HCT116 (cell line): ENCODE data around the gene NSG1. TPM values are rescaled to one million over a fixed set of nuclear protein-coding genes. Genes with fewer than 3 reads are reported as not detected.

Source experiments
- ATAC-seq: fragments of 200-7000 bp; cut with Tn5 transposase; 2 replicates; pipeline ENCODE4 v1.9.1; 2020; ENCODE audit warnings: mild to moderate bottlenecking, moderate library complexity
- Bru-seq: library from RNA; stranded (reverse); fragments of 400-500 nt; gene quantifications from one replicate; lab custom pipeline; 2021; lab: Mats Ljungman, UMichigan
- BruChase-seq, 2 experiments: library from RNA; stranded (reverse); fragments of 400-500 nt; gene quantifications; one replicate each; lab custom pipeline; 2021; lab: Mats Ljungman, UMichigan
- BruUV-seq: library from RNA; stranded (reverse); fragments of 400-500 nt; replicated peaks from 2 replicates; lab custom pipeline; 2021; lab: Mats Ljungman, UMichigan
- CTCF ChIA-PET: fragments of 300-600 bp; sonication (Branson Sonifier 250); formaldehyde crosslinking; loops from one replicate; lab custom pipeline; 2021; ENCODE audit warnings: antibody characterized with exemption; lab: Charles Lee
- POLR2A ChIA-PET: fragments of 300-600, 350-600 bp; sonication (Branson Sonifier 250); formaldehyde crosslinking; loops from one replicate; lab custom pipeline; 2021; ENCODE audit warnings: antibody characterized with exemption; lab: Charles Lee
- RAD21 ChIA-PET, 2 experiments: fragments of 300-600 bp; sonication (Branson Sonifier 250); formaldehyde crosslinking; loops; one replicate each; lab custom pipeline; 2023; ENCODE audit warnings: low total read pairs in 2 of 2; ENCODE audit not compliant: uncharacterized antibody in 2 of 2, unreplicated experiment in 2 of 2, low non-redundant PET in 1 of 2; lab: Charles Lee
- DNase-seq: peaks from one replicate; pipeline ENCODE4 v3.0.0-alpha.2; 2010; ENCODE audit warnings: low read depth, low spot score
- H2AFZ ChIP-seq: fragments of 200-600 bp; shearing (Covaris generic), sonication (generic); 2 replicates; pipeline ENCODE4 v1.6.1; 2017; ENCODE audit warnings: low read depth, mixed run types, mixed read lengths, antibody characterized with exemption, low read length; ENCODE audit not compliant: poor library complexity, severe bottlenecking
- H3K27ac ChIP-seq: 2 replicates; pipeline ENCODE4 v1.5.1; 2012; ENCODE audit warnings: low read depth, low read length
- H3K27me3 ChIP-seq: fragments of 200-600 bp; sonication (generic); 2 replicates; pipeline ENCODE4 v1.6.1; 2016; ENCODE audit warnings: mixed run types, low read length, mixed read lengths; ENCODE audit not compliant: insufficient read depth
- H3K36me3 ChIP-seq, 2 experiments: fragments of 200-500 bp in 1 of 2; fragments of 200-600 bp in 1 of 2; sonication (Bioruptor generic) in 1 of 2; sonication (generic) in 1 of 2; 2 replicates each; pipeline versions ENCODE4 v1.5.1 to v1.6.1; 2014 to 2016; ENCODE audit warnings: low read length in 2 of 2, inconsistent platforms in 1 of 2, mixed read lengths in 1 of 2, mixed run types in 1 of 2; ENCODE audit not compliant: insufficient read depth in 2 of 2, control insufficient read depth in 1 of 2
- H3K4me1 ChIP-seq, 2 experiments: fragments of 200-600 bp in 1 of 2; sonication (generic) in 1 of 2; 2 replicates each; pipeline versions ENCODE4 v1.5.1 to v1.6.1; 2012 to 2017; ENCODE audit warnings: low read length in 2 of 2, inconsistent platforms in 1 of 2, mild to moderate bottlenecking in 1 of 2, mixed read lengths in 1 of 2, mixed run types in 1 of 2, moderate library complexity in 1 of 2; ENCODE audit not compliant: insufficient read depth in 2 of 2, control insufficient read depth in 1 of 2
- H3K4me2 ChIP-seq: fragments of 200-600 bp; sonication (generic); 2 replicates; pipeline ENCODE4 v1.6.1; 2017; ENCODE audit warnings: mixed run types, low read length, mixed read lengths
- H3K4me3 ChIP-seq, 2 experiments: fragments of 200-600 bp in 1 of 2; sonication (generic) in 1 of 2; replicated peaks in 1 of 2; 2 replicates each; pipeline ENCODE4 v1.5.1; 2011 to 2016; ENCODE audit warnings: low read length in 2 of 2, control low read depth in 1 of 2, low read depth in 1 of 2, mild to moderate bottlenecking in 1 of 2, mixed read lengths in 1 of 2, mixed run types in 1 of 2
- H3K79me2 ChIP-seq: fragments of 200-600 bp; sonication (generic); 2 replicates; pipeline ENCODE4 v1.6.1; 2017; ENCODE audit warnings: mild to moderate bottlenecking, mixed run types, low read length, moderate library complexity, mixed read lengths; ENCODE audit not compliant: insufficient read depth
- H3K9ac ChIP-seq: fragments of 200-600 bp; sonication (generic); 2 replicates; pipeline ENCODE4 v1.6.1; 2016; ENCODE audit warnings: low read length, mixed read lengths
- H3K9me2 ChIP-seq: fragments of 200-600 bp; sonication (generic), shearing (Covaris generic); 2 replicates; pipeline ENCODE4 v1.6.1; 2017; ENCODE audit warnings: mixed run types, mild to moderate bottlenecking, moderate library complexity; ENCODE audit not compliant: insufficient read depth
- H3K9me3 ChIP-seq, 2 experiments: fragments of 200-500 bp in 1 of 2; fragments of 200-600 bp in 1 of 2; sonication (Bioruptor generic) in 1 of 2; sonication (generic) in 1 of 2; 2 replicates each; pipeline ENCODE4 v1.6.1; 2014 to 2017; ENCODE audit warnings: low read length in 2 of 2, mixed read lengths in 2 of 2, inconsistent platforms in 1 of 2, low read depth in 1 of 2, mild to moderate bottlenecking in 1 of 2, mixed run types in 1 of 2, moderate library complexity in 1 of 2; ENCODE audit not compliant: control insufficient read depth in 1 of 2, insufficient read depth in 1 of 2
- H4K20me1 ChIP-seq: fragments of 200-600 bp; sonication (generic), shearing (Covaris generic); 2 replicates; pipeline ENCODE4 v1.6.1; 2017; ENCODE audit warnings: mixed run types, mild to moderate bottlenecking, moderate library complexity; ENCODE audit not compliant: insufficient read depth
- ELF1 ChIP-seq: IDR thresholded peaks from 2 replicates; pipeline ENCODE4 v1.6.1; 2012; ENCODE audit warnings: low read depth, borderline replicate concordance
- EZH2 ChIP-seq: fragments of 200-600 bp; sonication (generic); IDR thresholded peaks from 2 replicates; pipeline ENCODE4 v1.6.1; 2017; ENCODE audit warnings: antibody characterized with exemption, mixed run types
- EZH2phosphoT487 ChIP-seq: fragments of 200-600 bp; IDR thresholded peaks from 2 replicates; pipeline ENCODE4 v1.6.1; 2018; ENCODE audit warnings: antibody characterized with exemption, borderline replicate concordance
- FOSL1 ChIP-seq: IDR thresholded peaks from 2 replicates; pipeline ENCODE4 v1.6.1; 2012; ENCODE audit warnings: low read depth
- MAX ChIP-seq: IDR thresholded peaks from 2 replicates; pipeline ENCODE4 v1.6.1; 2012
- POLR2AphosphoS5 ChIP-seq: IDR thresholded peaks from 2 replicates; pipeline ENCODE4 v1.6.1; 2011; ENCODE audit warnings: mild to moderate bottlenecking, low read depth, low read length, moderate library complexity
- SP1 ChIP-seq: IDR thresholded peaks from 2 replicates; pipeline ENCODE4 v1.6.1; 2012; ENCODE audit warnings: low read depth
- TCF7L2 ChIP-seq: IDR thresholded peaks from 2 replicates; pipeline ENCODE4 v1.7.0; 2011; ENCODE audit warnings: borderline replicate concordance, inconsistent platforms; ENCODE audit not compliant: insufficient read depth, insufficient read length; ENCODE audit errors: extremely low read depth
- ZBTB33 ChIP-seq: IDR thresholded peaks from 2 replicates; pipeline ENCODE4 v1.6.1; 2011; ENCODE audit warnings: mild to moderate bottlenecking, low read length, moderate library complexity; ENCODE audit not compliant: insufficient replicate concordance; ENCODE audit errors: extremely low read depth
- ZNF274 ChIP-seq: fragments of 200-500 bp; sonication (Bioruptor generic); IDR thresholded peaks from 2 replicates; pipeline ENCODE4 v1.6.1; 2014; ENCODE audit warnings: mild to moderate bottlenecking, low read depth, low read length, inconsistent platforms
- intact Hi-C: fragments of 100-400 bp; cut with micrococcal nuclease; formaldehyde crosslinking; loops from 2 replicates; pipeline ENCODE4 v1.10.0; 2022
- long read RNA-seq: library from polyadenylated mRNA; unstranded; transcript quantifications from one replicate; pipeline ENCODE4 v2.0.0, GENCODE V29; 2021; ENCODE audit not compliant: unreplicated experiment
- polyA plus RNA-seq: library from polyadenylated mRNA; unstranded; fragments of >200 nt; gene quantifications from 2 replicates; pipeline ENCODE4 v1.2.1, GENCODE V29; 2012; ENCODE audit warnings: missing spikeins
- total RNA-seq: library from RNA; stranded (reverse); gene quantifications from one replicate; pipeline ENCODE4 v1.2.1, GENCODE V29; 2021; ENCODE audit not compliant: unreplicated experiment
- TF ChIP-seq, protein P1 (sequence below): IDR thresholded peaks from 2 replicates; pipeline ENCODE4 v1.6.1; 2012
- TF ChIP-seq, protein P2 (sequence below), 3 experiments: fragments of 200-600 bp in 1 of 3; sonication (generic) in 1 of 3; IDR thresholded peaks in 2 of 3; conservative IDR thresholded peaks in 1 of 3; 2 replicates each; pipeline ENCODE4 v1.5.1; 2012 to 2017; ENCODE audit warnings: low read depth in 2 of 3, low read length in 2 of 3, antibody characterized with exemption in 1 of 3, borderline replicate concordance in 1 of 3, control low read depth in 1 of 3, mild to moderate bottlenecking in 1 of 3, mixed read lengths in 1 of 3, mixed run types in 1 of 3, moderate library complexity in 1 of 3; ENCODE audit not compliant: insufficient read depth in 1 of 3

The NSG1 gene
- total RNA-seq (0.12 TPM), Bru-seq, nascent RNA (percentile 4 among the genes with signal in this experiment), BruChase-seq, experiment 1, labeled RNA remaining after a 6-hour chase (percentile 4 among the genes with signal in this experiment), BruChase-seq, experiment 2, labeled RNA remaining after a 2-hour chase (percentile 1 among the genes with signal in this experiment)
- 0.01 and 0.05 TPM in 2 replicates for polyA plus RNA-seq
- long read RNA-seq, partial matches to known transcripts, result 0 of 1 reads
- long read RNA-seq, other reads (novel, unspliced or antisense), result 1 of 1 reads

DNA sequence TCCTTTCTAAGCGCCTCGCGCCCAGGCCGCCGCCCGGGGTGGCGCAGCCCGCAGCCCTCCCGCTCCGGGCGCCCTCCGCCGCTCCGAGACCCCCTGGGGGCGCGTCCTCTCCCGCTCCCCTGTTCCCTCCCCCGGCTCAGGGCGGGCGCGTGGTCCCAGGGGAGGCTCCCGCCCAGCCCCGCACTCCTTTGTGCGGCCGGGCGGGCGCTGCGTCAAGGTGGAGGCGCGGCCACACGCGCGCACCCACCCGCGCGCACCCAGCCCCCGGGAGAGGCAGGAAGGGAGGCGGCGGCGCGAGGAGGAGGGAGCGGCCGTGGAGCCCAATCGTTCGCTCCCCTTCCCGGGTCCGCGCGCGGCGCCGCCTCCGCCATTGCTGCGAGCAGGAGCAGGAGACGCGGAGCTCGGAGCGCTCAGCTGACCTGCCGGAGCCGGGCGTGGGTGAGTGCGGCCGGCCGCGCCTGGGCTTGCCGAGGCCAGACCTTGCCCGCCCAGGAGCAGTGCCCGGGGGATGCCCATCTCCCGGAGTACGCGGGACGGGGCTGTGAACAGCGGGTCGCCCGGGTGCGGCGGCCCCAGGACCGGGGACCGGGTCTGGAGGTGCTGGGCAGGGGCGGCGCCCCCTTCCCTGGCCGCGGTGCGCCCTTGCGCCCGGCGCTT lies at the start of gene NSG1:
Gene NSG1, plus strand, starts transcription at position 367 of the 657 bp plus-strand sequence. CDS start 528 bp downstream, outside the sequence.
- Histone ChIP-seq H3K9ac (no peak within 1 kb of the TSS), H3K4me2 (no peak within 1 kb of the TSS), H3K9me3 (no peaks in the 10 kb centered on the region), H3K36me3 (no peaks in the 10 kb centered on the region), H3K27me3 (no peaks in the 10 kb centered on the region), H3K27ac (no peak within 1 kb of the TSS), H4K20me1 (no peaks in the 10 kb centered on the region), H2AFZ (no peak within 1 kb of the TSS), H3K9me2 (no peaks in the 10 kb centered on the region), H3K4me1 (no peaks in the 10 kb centered on the region), H3K79me2 (no peaks in the 10 kb centered on the region), H3K4me3 (no peak within 1 kb of the TSS)
- CTCF ChIA-PET, result no interaction called here
- POLR2A ChIA-PET, result no interaction called here
- DNase-seq (no peak), ATAC-seq (no peak)
- TF ChIP-seq POLR2AphosphoS5, result no peak
- TF ChIP-seq ELF1, result no peak
- no peak for TF ChIP-seq TCF7L2
- no peak for TF ChIP-seq EZH2
- no peak for TF ChIP-seq EZH2phosphoT487
- no TSS peak for BruUV-seq
- RAD21 ChIA-PET, result no interaction called here
- intact Hi-C loops, result no loop called here

DNA sequence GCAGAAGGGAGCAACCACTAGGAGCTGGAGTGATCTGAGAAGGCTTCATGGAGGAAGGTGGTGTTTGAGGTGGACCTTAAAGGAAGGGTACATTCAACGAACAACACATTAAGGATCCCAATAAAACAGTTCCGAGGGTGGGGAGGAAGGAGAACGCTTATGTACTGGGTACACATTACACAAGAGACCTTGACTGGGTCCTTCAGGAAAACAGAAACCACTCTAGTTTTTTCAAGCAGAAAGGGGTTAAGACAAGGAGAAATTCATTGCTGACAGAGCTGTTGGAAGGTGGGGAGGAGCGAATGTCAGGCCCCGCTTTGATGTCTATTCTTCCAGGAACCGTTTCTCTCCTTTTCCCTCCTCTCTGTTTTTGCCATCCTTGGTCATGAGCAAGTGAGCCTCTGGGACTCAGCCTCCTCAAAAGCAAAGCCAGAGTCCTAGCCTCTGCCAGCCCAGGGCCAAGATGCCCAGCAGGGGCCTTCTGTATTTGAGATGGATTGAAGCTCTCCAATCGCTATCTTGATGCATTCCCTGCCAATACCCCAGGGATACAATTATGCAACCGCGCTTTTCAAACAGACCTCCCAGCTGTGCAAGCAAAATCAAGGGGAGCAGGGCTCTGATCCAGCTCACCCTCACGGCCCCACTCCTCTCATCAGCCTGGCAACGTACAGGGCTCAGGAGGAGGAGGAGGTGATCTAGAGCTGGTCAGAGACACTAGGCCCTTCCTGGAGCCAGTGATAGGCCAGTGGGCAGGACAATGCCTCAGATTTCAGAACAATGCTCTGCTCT lies 48.5 kb upstream of the NSG1 start:
- Histone ChIP-seq H3K27ac (no peak overlapping the region), H3K4me2 (no peak overlapping the region), H3K9me2 (no peaks in the 10 kb centered on the region), H3K4me3 (no peak overlapping the region), H3K79me2 (no peaks in the 10 kb centered on the region), H3K4me1 (peaks cover 0 to 8% of the 10 kb centered on the region in 2 experiments; a peak in 1 of 4 replicates), H3K9me3 (no peaks in the 10 kb centered on the region), H3K36me3 (no peaks in the 10 kb centered on the region), H3K27me3 (no peaks in the 10 kb centered on the region), H3K9ac (no peak overlapping the region), H2AFZ (no peak overlapping the region), H4K20me1 (no peaks in the 10 kb centered on the region)
- POLR2A ChIA-PET, result no interaction called here
- RAD21 ChIA-PET, result no interaction called here
- no TSS peak for BruUV-seq
- intact Hi-C loops, result no loop called here
- DNase-seq (no peak), ATAC-seq (no peak)
- CTCF ChIA-PET, result no interaction called here
- TF ChIP-seq SP1 (no peak), ZNF274 (no peak), ZBTB33 (no peak), MAX (no peak), FOSL1 (no peak)
- TF ChIP-seq, protein P1, sequence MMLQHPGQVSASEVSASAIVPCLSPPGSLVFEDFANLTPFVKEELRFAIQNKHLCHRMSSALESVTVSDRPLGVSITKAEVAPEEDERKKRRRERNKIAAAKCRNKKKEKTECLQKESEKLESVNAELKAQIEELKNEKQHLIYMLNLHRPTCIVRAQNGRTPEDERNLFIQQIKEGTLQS, result no peak
- TF ChIP-seq, protein P2, sequence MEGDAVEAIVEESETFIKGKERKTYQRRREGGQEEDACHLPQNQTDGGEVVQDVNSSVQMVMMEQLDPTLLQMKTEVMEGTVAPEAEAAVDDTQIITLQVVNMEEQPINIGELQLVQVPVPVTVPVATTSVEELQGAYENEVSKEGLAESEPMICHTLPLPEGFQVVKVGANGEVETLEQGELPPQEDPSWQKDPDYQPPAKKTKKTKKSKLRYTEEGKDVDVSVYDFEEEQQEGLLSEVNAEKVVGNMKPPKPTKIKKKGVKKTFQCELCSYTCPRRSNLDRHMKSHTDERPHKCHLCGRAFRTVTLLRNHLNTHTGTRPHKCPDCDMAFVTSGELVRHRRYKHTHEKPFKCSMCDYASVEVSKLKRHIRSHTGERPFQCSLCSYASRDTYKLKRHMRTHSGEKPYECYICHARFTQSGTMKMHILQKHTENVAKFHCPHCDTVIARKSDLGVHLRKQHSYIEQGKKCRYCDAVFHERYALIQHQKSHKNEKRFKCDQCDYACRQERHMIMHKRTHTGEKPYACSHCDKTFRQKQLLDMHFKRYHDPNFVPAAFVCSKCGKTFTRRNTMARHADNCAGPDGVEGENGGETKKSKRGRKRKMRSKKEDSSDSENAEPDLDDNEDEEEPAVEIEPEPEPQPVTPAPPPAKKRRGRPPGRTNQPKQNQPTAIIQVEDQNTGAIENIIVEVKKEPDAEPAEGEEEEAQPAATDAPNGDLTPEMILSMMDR (IDR thresholded peaks at IDR 0.05 in 2 of 3, conservative IDR thresholded peaks at IDR 0.05 in 1 of 3; ENCODE audit: borderline replicate concordance in 1 of 3, insufficient read depth in 1 of 3, low read depth in 2 of 3, low read length in 2 of 3), result no peak
